Ishikawa (cell line): ENCODE data around the gene PSD4.
A peak's percentile ranks its signal among the peaks of the same experiment; 100 is the strongest.

Experiments
- CEBPB ChIP-seq: IDR thresholded peaks from 2 replicates; pipeline ENCODE4 v1.6.1; 2012
- CREB1 ChIP-seq: IDR thresholded peaks from 2 replicates; pipeline ENCODE4 v1.6.1; 2012; ENCODE audit warnings: low read depth
- EGR1 ChIP-seq: IDR thresholded peaks from 2 replicates; pipeline ENCODE4 v1.6.1; 2012
- EP300 ChIP-seq: IDR thresholded peaks from 2 replicates; pipeline ENCODE4 v1.6.1; 2012; ENCODE audit warnings: borderline replicate concordance
- FOXM1 ChIP-seq: IDR thresholded peaks from 2 replicates; pipeline ENCODE4 v1.6.1; 2012; ENCODE audit warnings: low read depth, borderline replicate concordance
- MAX ChIP-seq: IDR thresholded peaks from 2 replicates; pipeline ENCODE4 v1.6.1; 2012
- NFIC ChIP-seq: IDR thresholded peaks from 2 replicates; pipeline ENCODE4 v1.6.1; 2012
- RAD21 ChIP-seq: IDR thresholded peaks from 2 replicates; pipeline ENCODE4 v1.6.1; 2012; ENCODE audit warnings: low read depth
- REST ChIP-seq: IDR thresholded peaks from 2 replicates; pipeline ENCODE4 v1.6.1; 2012; ENCODE audit warnings: low read depth, mild to moderate bottlenecking
- TAF1 ChIP-seq: IDR thresholded peaks from 2 replicates; pipeline ENCODE4 v1.6.1; 2012; ENCODE audit warnings: low read depth, mild to moderate bottlenecking
- TCF12 ChIP-seq: IDR thresholded peaks from 2 replicates; pipeline ENCODE4 v1.6.1; 2012; ENCODE audit warnings: low read depth
- TEAD4 ChIP-seq: IDR thresholded peaks from 2 replicates; pipeline ENCODE4 v1.6.1; 2012
- USF1 ChIP-seq: IDR thresholded peaks from 2 replicates; pipeline ENCODE4 v1.6.1; 2012
- YY1 ChIP-seq: IDR thresholded peaks from 2 replicates; pipeline ENCODE4 v1.6.1; 2012; ENCODE audit warnings: low read depth
- ZBTB7A ChIP-seq: IDR thresholded peaks from 2 replicates; pipeline ENCODE4 v1.6.1; 2012; ENCODE audit warnings: low read depth

The PSD4 gene

GRCh38 chr2:113217455-113218282 is 43.9 kb downstream of the PSD4 start:
- TF ChIP-seq EGR1 (no peak), REST (no peak), NFIC (peak; percentile 76), YY1 (no peak), TEAD4 (peak; percentile 86), MAX (peak; percentile 40; the same call in 1 of the 2 replicates), USF1 (peak; percentile 79), ZBTB7A (no peak), TAF1 (no peak), CEBPB (no peak), RAD21 (peak; percentile 19; the same call in 1 of the 2 replicates), TCF12 (peak; percentile 77), CREB1 (no peak), EP300 (0 out of 2 replicates have a peak, but pooled peaks have one; percentile 60), FOXM1 (no peak; the same call in 1 of the 2 replicates)

- TF ChIP-seq TEAD4 (no peak), MAX (no peak)
Measured at GRCh38 chr2:113218283-113219091, 44.7 kb downstream of the PSD4 start.

GRCh38 chr2:113219092-113219441 is 45.3 kb downstream of the PSD4 start:
- TF ChIP-seq TCF12 (no peak), NFIC (no peak), RAD21 (no peak), REST (no peak), EP300 (no peak), CEBPB (no peak), USF1 (no peak), TEAD4 (no peak), FOXM1 (no peak), MAX (no peak), ZBTB7A (no peak), YY1 (no peak), CREB1 (no peak), TAF1 (no peak), EGR1 (no peak)

- TF ChIP-seq MAX, result no peak
- TF ChIP-seq FOXM1, result no peak
- no peak for TF ChIP-seq USF1
Measured at GRCh38 chr2:113219525-113219888, 45.7 kb downstream of the PSD4 start.
